ENCODE data around the gene CMTM7. TPM values are rescaled to one million over a fixed set of nuclear protein-coding genes. Genes with fewer than 3 reads are reported as not detected.

The CMTM7 gene
- total RNA-seq, 1 donor from 2014 or later: 11.0 TPM

- Histone ChIP-seq H3K36me3 (no peaks in the 10 kb centered on the region), H3K27me3 (no peaks in the 10 kb centered on the region), H3K4me1 (no peaks in the 10 kb centered on the region), H3K4me3 (no peak overlapping the region), H3K27ac (no peak overlapping the region), H3K9me3 (no peaks in the 10 kb centered on the region)
- TF ChIP-seq POLR2A (IDR thresholded peaks at IDR 0.05): no peak
- TF ChIP-seq, protein P1, sequence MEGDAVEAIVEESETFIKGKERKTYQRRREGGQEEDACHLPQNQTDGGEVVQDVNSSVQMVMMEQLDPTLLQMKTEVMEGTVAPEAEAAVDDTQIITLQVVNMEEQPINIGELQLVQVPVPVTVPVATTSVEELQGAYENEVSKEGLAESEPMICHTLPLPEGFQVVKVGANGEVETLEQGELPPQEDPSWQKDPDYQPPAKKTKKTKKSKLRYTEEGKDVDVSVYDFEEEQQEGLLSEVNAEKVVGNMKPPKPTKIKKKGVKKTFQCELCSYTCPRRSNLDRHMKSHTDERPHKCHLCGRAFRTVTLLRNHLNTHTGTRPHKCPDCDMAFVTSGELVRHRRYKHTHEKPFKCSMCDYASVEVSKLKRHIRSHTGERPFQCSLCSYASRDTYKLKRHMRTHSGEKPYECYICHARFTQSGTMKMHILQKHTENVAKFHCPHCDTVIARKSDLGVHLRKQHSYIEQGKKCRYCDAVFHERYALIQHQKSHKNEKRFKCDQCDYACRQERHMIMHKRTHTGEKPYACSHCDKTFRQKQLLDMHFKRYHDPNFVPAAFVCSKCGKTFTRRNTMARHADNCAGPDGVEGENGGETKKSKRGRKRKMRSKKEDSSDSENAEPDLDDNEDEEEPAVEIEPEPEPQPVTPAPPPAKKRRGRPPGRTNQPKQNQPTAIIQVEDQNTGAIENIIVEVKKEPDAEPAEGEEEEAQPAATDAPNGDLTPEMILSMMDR (IDR thresholded peaks at IDR 0.05): no peak
- TF ChIP-seq POLR2AphosphoS5 (IDR thresholded peaks at IDR 0.05; ENCODE audit: insufficient read depth in 1 of 2, low read depth in 1 of 2): no peak
- no peak for DNase-seq (ENCODE audit: extremely low spot score in 2 of 2)
- intact Hi-C loops (cut with DNase I): no loop called here
These were observed 51.1 kb downstream of the CMTM7 start for GRCh38 chr3:32442766-32443165.

DNA sequence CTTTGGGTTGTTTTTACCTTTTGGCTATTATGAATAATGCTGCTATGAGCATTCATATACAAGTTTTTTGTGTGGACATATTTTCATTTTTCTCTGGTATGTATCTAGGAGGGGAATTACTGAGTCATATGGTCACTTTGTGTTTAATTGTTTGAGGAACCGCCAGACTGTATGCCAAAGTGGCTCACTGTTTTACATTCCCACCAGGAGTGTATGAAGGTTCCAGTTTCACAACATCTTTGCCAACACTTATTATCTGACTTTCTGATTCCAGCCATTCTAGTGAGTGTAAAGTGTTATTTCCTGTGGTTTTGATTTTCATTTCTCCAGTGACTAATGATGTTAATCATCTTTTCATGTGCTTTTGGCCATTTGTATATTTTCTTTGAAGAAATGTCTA lies 51.8 kb downstream of the CMTM7 start:
- H3K9me3 ChIP-seq: no peaks in the 10 kb centered on the region
- no peaks in the 10 kb centered on the region for H3K27me3 ChIP-seq
- H3K27ac ChIP-seq: no peak overlapping the region
- intact Hi-C loops (cut with DNase I): no loop called here
- H3K4me3 ChIP-seq: no peak overlapping the region
- H3K4me1 ChIP-seq: no peaks in the 10 kb centered on the region
- no peaks in the 10 kb centered on the region for H3K36me3 ChIP-seq
- TF ChIP-seq, protein P1 (IDR thresholded peaks at IDR 0.05): no peak
- TF ChIP-seq POLR2A (IDR thresholded peaks at IDR 0.05) (no peak), POLR2AphosphoS5 (IDR thresholded peaks at IDR 0.05; ENCODE audit: insufficient read depth in 1 of 2, low read depth in 1 of 2) (no peak)
- DNase-seq (ENCODE audit: extremely low spot score in 2 of 2): no peak

- no peaks in the 10 kb centered on the region for H3K9me3 ChIP-seq
- no peaks in the 10 kb centered on the region for H3K4me1 ChIP-seq
- no peak for TF ChIP-seq POLR2AphosphoS5 (IDR thresholded peaks at IDR 0.05; ENCODE audit: insufficient read depth in 1 of 2, low read depth in 1 of 2)
- TF ChIP-seq, protein P1 (IDR thresholded peaks at IDR 0.05): no peak
- no peak for TF ChIP-seq POLR2A (IDR thresholded peaks at IDR 0.05)
- no peaks in the 10 kb centered on the region for H3K36me3 ChIP-seq
- no peak overlapping the region for H3K4me3 ChIP-seq
- no peak overlapping the region for H3K27ac ChIP-seq
- no peak for DNase-seq (ENCODE audit: extremely low spot score in 2 of 2)
- intact Hi-C loops (cut with DNase I): no loop called here
- H3K27me3 ChIP-seq: no peaks in the 10 kb centered on the region
These were observed 56.3 kb downstream of the CMTM7 start for GRCh38 chr3:32447865-32448400.

- DNase-seq (ENCODE audit: extremely low spot score in 2 of 2): no peak
- no peaks in the 10 kb centered on the region for H3K27me3 ChIP-seq
These were observed 57.2 kb downstream of the CMTM7 start for GRCh38 chr3:32448686-32449474.

More at GRCh38 chr3:32448686-32449474, 57.2 kb downstream of the CMTM7 start:
- Histone ChIP-seq H3K4me3 (no peak overlapping the region), H3K27ac (no peak overlapping the region), H3K9me3 (no peaks in the 10 kb centered on the region), H3K36me3 (no peaks in the 10 kb centered on the region), H3K4me1 (no peaks in the 10 kb centered on the region)
- no peak for TF ChIP-seq POLR2AphosphoS5 (IDR thresholded peaks at IDR 0.05; ENCODE audit: insufficient read depth in 1 of 2, low read depth in 1 of 2)
- TF ChIP-seq POLR2A (IDR thresholded peaks at IDR 0.05): no peak
- TF ChIP-seq, protein P1 (IDR thresholded peaks at IDR 0.05): no peak
- intact Hi-C loops (cut with DNase I): no loop called here
